Activated CD4-positive, alpha-beta memory T cell treated with anti-CD3 and anti-CD28 coated beads, Interleukin-2, amount 10 ng/mL, durations not matched to agents 7 days and 5 days (primary cell): ENCODE results near the gene ZNF608. TPM values are rescaled to one million over a fixed set of nuclear protein-coding genes. Genes with fewer than 3 reads are reported as not detected.

Source experiments
- CTCF ChIA-PET: fragments of 350-600 bp; sonication (Branson Sonifier 250); formaldehyde crosslinking; loops from one replicate; lab custom pipeline; 2021; ENCODE audit warnings: antibody characterized with exemption, inconsistent platforms; lab: Charles Lee
- POLR2A ChIA-PET: fragments of 350-600 bp; sonication (Branson Sonifier 250); formaldehyde crosslinking; loops from one replicate; lab custom pipeline; 2021; ENCODE audit warnings: antibody characterized with exemption; lab: Charles Lee
- DNase-seq: peaks from one replicate; pipeline ENCODE4 v3.0.0-alpha.2; 2020
- H3K27ac Mint-ChIP-seq: one replicate; pipeline ENCODE4 v1.8.0; 2021; ENCODE audit warnings: mild to moderate bottlenecking, mixed read lengths
- H3K27me3 Mint-ChIP-seq: one replicate; pipeline ENCODE4 v1.8.0; 2021; ENCODE audit warnings: mixed read lengths
- H3K36me3 Mint-ChIP-seq: one replicate; pipeline ENCODE4 v1.8.0; 2021; ENCODE audit warnings: low read depth, mixed read lengths
- H3K4me1 Mint-ChIP-seq: one replicate; pipeline ENCODE4 v1.8.0; 2021; ENCODE audit warnings: mixed read lengths
- H3K4me3 Mint-ChIP-seq: one replicate; pipeline ENCODE4 v1.8.0; 2021; ENCODE audit warnings: mild to moderate bottlenecking, mixed read lengths
- H3K9me3 Mint-ChIP-seq: one replicate; pipeline ENCODE4 v1.8.0; 2021; ENCODE audit warnings: mixed read lengths
- total RNA-seq, 2 experiments: library from RNA; stranded (reverse); gene quantifications; one replicate each; pipeline ENCODE4 v1.2.3, GENCODE V29; 2021

ZNF608 gene
- total RNA-seq, 2 experiments from 2014 or later = not detected

GRCh38 chr5:124738681-124739633 is 7.5 kb downstream of the ZNF608 start:
- H3K4me1 Mint-ChIP-seq = no peaks in the 10 kb centered on the region
- no peaks in the 10 kb centered on the region for H3K9me3 Mint-ChIP-seq
- DNase-seq = no peak
- no peak overlapping the region for H3K27ac Mint-ChIP-seq
- ChIA-PET CTCF (no interaction called here), POLR2A (no interaction called here)
- peaks cover 6% of the 10 kb centered on the region for H3K27me3 Mint-ChIP-seq
- H3K4me3 Mint-ChIP-seq = no peak overlapping the region
- no peaks in the 10 kb centered on the region for H3K36me3 Mint-ChIP-seq

GRCh38 chr5:124737651-124738050 is 8.8 kb downstream of the ZNF608 start:
- CTCF ChIA-PET = no interaction called here
- Mint-ChIP-seq H3K9me3 (no peaks in the 10 kb centered on the region), H3K27me3 (peaks cover 6% of the 10 kb centered on the region), H3K4me3 (no peak overlapping the region), H3K4me1 (no peaks in the 10 kb centered on the region), H3K36me3 (no peaks in the 10 kb centered on the region), H3K27ac (no peak overlapping the region)
- POLR2A ChIA-PET = no interaction called here
- no peak for DNase-seq

- Mint-ChIP-seq H3K27me3 (peaks cover 6% of the 10 kb centered on the region), H3K27ac (no peak overlapping the region), H3K36me3 (no peaks in the 10 kb centered on the region), H3K9me3 (no peaks in the 10 kb centered on the region), H3K4me1 (no peaks in the 10 kb centered on the region), H3K4me3 (no peak overlapping the region)
- ChIA-PET CTCF (no interaction called here), POLR2A (no interaction called here)
- DNase-seq = no peak
These were observed 9.6 kb downstream of the ZNF608 start for GRCh38 chr5:124736805-124737188.

GRCh38 chr5:124736082-124736804 is 10.2 kb downstream of the ZNF608 start:
- peaks cover 6% of the 10 kb centered on the region for H3K27me3 Mint-ChIP-seq
- ChIA-PET POLR2A (no interaction called here), CTCF (no interaction called here)
- no peaks in the 10 kb centered on the region for H3K36me3 Mint-ChIP-seq
- no peak overlapping the region for H3K4me3 Mint-ChIP-seq
- no peak overlapping the region for H3K27ac Mint-ChIP-seq
- H3K4me1 Mint-ChIP-seq = no peaks in the 10 kb centered on the region
- H3K9me3 Mint-ChIP-seq = no peaks in the 10 kb centered on the region
- DNase-seq = no peak

- CTCF ChIA-PET = no interaction called here
- Mint-ChIP-seq H3K4me3 (no peak overlapping the region), H3K27ac (no peak overlapping the region), H3K27me3 (peaks cover 6% of the 10 kb centered on the region), H3K4me1 (no peaks in the 10 kb centered on the region), H3K36me3 (no peaks in the 10 kb centered on the region), H3K9me3 (no peaks in the 10 kb centered on the region)
- DNase-seq = no peak
- POLR2A ChIA-PET = no interaction called here
These were observed 11.1 kb downstream of the ZNF608 start for GRCh38 chr5:124735169-124735858.

- Mint-ChIP-seq H3K36me3 (no peaks in the 10 kb centered on the region), H3K27me3 (peaks cover 6% of the 10 kb centered on the region), H3K4me1 (no peaks in the 10 kb centered on the region), H3K4me3 (no peak overlapping the region), H3K9me3 (no peaks in the 10 kb centered on the region), H3K27ac (no peak overlapping the region)
- no peak for DNase-seq
- POLR2A ChIA-PET = no interaction called here
- CTCF ChIA-PET = no interaction called here
These were observed 11.8 kb downstream of the ZNF608 start for GRCh38 chr5:124734574-124735168.

- Mint-ChIP-seq H3K9me3 (no peaks in the 10 kb centered on the region), H3K36me3 (no peaks in the 10 kb centered on the region), H3K4me3 (no peak overlapping the region), H3K27ac (no peak overlapping the region), H3K27me3 (peaks cover 6% of the 10 kb centered on the region), H3K4me1 (no peaks in the 10 kb centered on the region)
- POLR2A ChIA-PET = no interaction called here
- CTCF ChIA-PET = no interaction called here
- DNase-seq = no peak
These were observed 13.1 kb downstream of the ZNF608 start for GRCh38 chr5:124733329-124733650.

- DNase-seq = no peak
- no peaks in the 10 kb centered on the region for H3K36me3 Mint-ChIP-seq
- no peak overlapping the region for H3K4me3 Mint-ChIP-seq
- H3K27ac Mint-ChIP-seq = no peak overlapping the region
- ChIA-PET POLR2A (no interaction called here), CTCF (no interaction called here)
- peaks cover 6% of the 10 kb centered on the region for H3K27me3 Mint-ChIP-seq
- H3K9me3 Mint-ChIP-seq = no peaks in the 10 kb centered on the region
- no peaks in the 10 kb centered on the region for H3K4me1 Mint-ChIP-seq
These were observed 13.8 kb downstream of the ZNF608 start for GRCh38 chr5:124732428-124733328.

- Mint-ChIP-seq H3K9me3 (no peaks in the 10 kb centered on the region), H3K4me3 (no peak overlapping the region), H3K27ac (no peak overlapping the region), H3K4me1 (no peaks in the 10 kb centered on the region), H3K27me3 (peaks cover 3% of the 10 kb centered on the region), H3K36me3 (no peaks in the 10 kb centered on the region)
- DNase-seq = no peak
- ChIA-PET POLR2A (no interaction called here), CTCF (no interaction called here)
These were observed 16.1 kb downstream of the ZNF608 start for GRCh38 chr5:124730381-124730780.

GRCh38 chr5:124729720-124730359 is 16.6 kb downstream of the ZNF608 start:
- CTCF ChIA-PET = no interaction called here
- Mint-ChIP-seq H3K27ac (no peak overlapping the region), H3K4me3 (no peak overlapping the region), H3K9me3 (no peaks in the 10 kb centered on the region), H3K36me3 (no peaks in the 10 kb centered on the region), H3K4me1 (no peaks in the 10 kb centered on the region), H3K27me3 (peaks cover under 1% of the 10 kb centered on the region)
- POLR2A ChIA-PET = no interaction called here
- DNase-seq = no peak

- H3K27ac Mint-ChIP-seq = no peak overlapping the region
- H3K4me3 Mint-ChIP-seq = no peak overlapping the region
- H3K27me3 Mint-ChIP-seq = no peaks in the 10 kb centered on the region
- no peak for DNase-seq
- H3K9me3 Mint-ChIP-seq = no peaks in the 10 kb centered on the region
- CTCF ChIA-PET = no interaction called here
- POLR2A ChIA-PET = no interaction called here
- no peaks in the 10 kb centered on the region for H3K36me3 Mint-ChIP-seq
- H3K4me1 Mint-ChIP-seq = no peaks in the 10 kb centered on the region
These were observed 17.5 kb downstream of the ZNF608 start for GRCh38 chr5:124728968-124729332.

GRCh38 chr5:124728331-124728967 is 18.0 kb downstream of the ZNF608 start:
- DNase-seq = no peak
- H3K4me1 Mint-ChIP-seq = no peaks in the 10 kb centered on the region
- H3K36me3 Mint-ChIP-seq = no peaks in the 10 kb centered on the region
- no peak overlapping the region for H3K27ac Mint-ChIP-seq
- no peak overlapping the region for H3K4me3 Mint-ChIP-seq
- no peaks in the 10 kb centered on the region for H3K27me3 Mint-ChIP-seq
- POLR2A ChIA-PET = no interaction called here
- no peaks in the 10 kb centered on the region for H3K9me3 Mint-ChIP-seq
- CTCF ChIA-PET = no interaction called here
